Calu3 (cell line): ENCODE data around the gene TRPV5. TPM values are rescaled to one million over a fixed set of nuclear protein-coding genes. Genes with fewer than 3 reads are reported as not detected.
"Not testable (repeated sequence)": the region's sequence is repeated elsewhere in the genome, so short reads cannot be mapped to it uniquely, and the experiment has no call there.

Experiments used
- Bru-seq: library from RNA; stranded (reverse); fragments of 400-500 nt; gene quantifications from one replicate; lab custom pipeline; 2021; lab: Mats Ljungman, UMichigan
- BruChase-seq, 2 experiments: library from RNA; stranded (reverse); fragments of 400-500 nt; gene quantifications; one replicate each; lab custom pipeline; 2021; lab: Mats Ljungman, UMichigan
- BruUV-seq: library from RNA; stranded (reverse); fragments of 400-500 nt; replicated peaks from 2 replicates; lab custom pipeline; 2021; lab: Mats Ljungman, UMichigan
- CTCF ChIA-PET: fragments of 300-600 bp; sonication (Branson Sonifier 250); formaldehyde crosslinking; loops from one replicate; lab custom pipeline; 2022; ENCODE audit warnings: antibody characterized with exemption; lab: Charles Lee
- DNase-seq: peaks from one replicate; pipeline ENCODE4 v3.0.0; 2022
- H3K27ac Mint-ChIP-seq: one replicate; pipeline ENCODE4 v1.8.0; 2022; ENCODE audit warnings: mixed read lengths; ENCODE audit not compliant: unreplicated experiment
- H3K27me3 Mint-ChIP-seq: one replicate; pipeline ENCODE4 v1.8.0; 2022; ENCODE audit warnings: mixed read lengths; ENCODE audit not compliant: unreplicated experiment
- H3K36me3 Mint-ChIP-seq: one replicate; pipeline ENCODE4 v1.8.0; 2022; ENCODE audit warnings: mild to moderate bottlenecking, moderate library complexity, mixed read lengths; ENCODE audit not compliant: insufficient read depth, unreplicated experiment
- H3K4me1 Mint-ChIP-seq: one replicate; pipeline ENCODE4 v1.8.0; 2022; ENCODE audit warnings: mild to moderate bottlenecking, low read depth, mixed read lengths; ENCODE audit not compliant: unreplicated experiment
- H3K4me3 Mint-ChIP-seq: one replicate; pipeline ENCODE4 v1.8.0; 2022; ENCODE audit warnings: mild to moderate bottlenecking, low read depth, moderate library complexity, mixed read lengths; ENCODE audit not compliant: unreplicated experiment
- H3K9me3 Mint-ChIP-seq: one replicate; pipeline ENCODE4 v1.8.0; 2022; ENCODE audit warnings: low read depth, mixed read lengths; ENCODE audit not compliant: unreplicated experiment
- CTCF ChIP-seq: fragments of 200-600 bp; IDR thresholded peaks from one replicate; pipeline ENCODE4 v1.8.0; 2022; ENCODE audit warnings: antibody characterized with exemption; ENCODE audit not compliant: unreplicated experiment
- intact Hi-C: fragments of 100-400 bp; cut with micrococcal nuclease; formaldehyde crosslinking; loops from one replicate; pipeline ENCODE4 v1.10.0; 2022; ENCODE audit not compliant: unreplicated experiment
- long read RNA-seq: library from polyadenylated mRNA; stranded (forward); transcript quantifications from one replicate; pipeline ENCODE4 v2.0.0, GENCODE V29; 2022
- total RNA-seq: library from RNA; stranded (reverse); gene quantifications from 2 replicates; pipeline ENCODE4 v1.2.3, GENCODE V29; 2022

TRPV5 gene
- total RNA-seq (not detected in 2 replicates), Bru-seq, nascent RNA (percentile 4 among the genes with signal in this experiment), BruChase-seq, experiment 1, labeled RNA remaining after a 6-hour chase (not detected), BruChase-seq, experiment 2, labeled RNA remaining after a 2-hour chase (percentile 4 among the genes with signal in this experiment)
- long read RNA-seq, result 0 reads

- CTCF ChIA-PET, result interaction anchor here (1.1 kb wide), 2 partner anchors 20 to 31 kb away, joined by 3 read pairs; no protein-coding TSS in a partner anchor
- no peak for TF ChIP-seq CTCF
- intact Hi-C loops, result no loop called here
- no peak within 1 kb of the TSS for H3K4me3 Mint-ChIP-seq
- H3K27ac Mint-ChIP-seq, result no peak within 1 kb of the TSS
- peaks cover 67% of the 10 kb centered on the region for H3K27me3 Mint-ChIP-seq
- no TSS peak for BruUV-seq
- DNase-seq, result no peak
- H3K4me1 Mint-ChIP-seq, result no peaks in the 10 kb centered on the region
- H3K9me3 Mint-ChIP-seq, result no peaks in the 10 kb centered on the region
- H3K36me3 Mint-ChIP-seq, result no peaks in the 10 kb centered on the region
Observed at GRCh38 chr7:142933624-142934023, at the start of gene TRPV5. Gene TRPV5, minus strand, starts transcription at chr7:142933746. Its CDS starts 287 bp downstream, at chr7:142933459.

GRCh38 chr7:142978402-142978801 lies 44.9 kb upstream of the TRPV5 start:
- BruUV-seq, intact Hi-C loops, DNase-seq, H3K4me1 Mint-ChIP-seq, H3K36me3 Mint-ChIP-seq, H3K27ac Mint-ChIP-seq, H3K4me3 Mint-ChIP-seq, H3K9me3 Mint-ChIP-seq: not testable (repeated sequence)
- H3K27me3 Mint-ChIP-seq, result peaks cover 36% of the 10 kb centered on the region
- CTCF ChIA-PET, result interaction anchor here (1.0 kb wide), 1 partner anchor 22 kb away, joined by 4 read pairs; no protein-coding TSS in a partner anchor

- Mint-ChIP-seq H3K27ac (no peak overlapping the region), H3K36me3 (no peaks in the 10 kb centered on the region), H3K27me3 (peaks cover 14% of the 10 kb centered on the region), H3K4me3 (no peak overlapping the region), H3K9me3 (no peaks in the 10 kb centered on the region), H3K4me1 (no peaks in the 10 kb centered on the region)
- no TSS peak for BruUV-seq
- no peak for DNase-seq
- TF ChIP-seq CTCF, result no peak
- intact Hi-C loops, result no loop called here
- CTCF ChIA-PET, result interaction anchor here (0.7 kb wide), 1 partner anchor 95 kb away, joined by 3 read pairs; no protein-coding TSS in a partner anchor
Observed at GRCh38 chr7:142974626-142975025, 41.1 kb upstream of the TRPV5 start.

GRCh38 chr7:142969183-142969582 lies 35.6 kb upstream of the TRPV5 start:
- DNase-seq, result no peak
- Mint-ChIP-seq H3K27ac (no peak overlapping the region), H3K36me3 (no peaks in the 10 kb centered on the region), H3K4me3 (no peak overlapping the region), H3K4me1 (no peaks in the 10 kb centered on the region), H3K27me3 (peaks cover 40% of the 10 kb centered on the region), H3K9me3 (no peaks in the 10 kb centered on the region)
- intact Hi-C loops, result no loop called here
- BruUV-seq, result no TSS peak
- CTCF ChIA-PET, result no interaction called here
- TF ChIP-seq CTCF, result no peak

- Mint-ChIP-seq H3K36me3 (no peaks in the 10 kb centered on the region), H3K27me3 (peaks cover 50% of the 10 kb centered on the region), H3K27ac (no peak overlapping the region), H3K4me1 (no peaks in the 10 kb centered on the region), H3K9me3 (no peaks in the 10 kb centered on the region), H3K4me3 (no peak overlapping the region)
- BruUV-seq, result no TSS peak
- CTCF ChIA-PET, result no interaction called here
- no peak for TF ChIP-seq CTCF
- intact Hi-C loops, result no loop called here
- DNase-seq, result no peak
Observed at GRCh38 chr7:142968229-142968628, 34.7 kb upstream of the TRPV5 start.
